Caco-2 (cell line): ENCODE results near the gene UGCG. TPM values are rescaled to one million over a fixed set of nuclear protein-coding genes. Genes with fewer than 3 reads are reported as not detected.

Source experiments
- BruUV-seq: library from RNA; stranded (reverse); fragments of 400-500 nt; replicated peaks from 2 replicates; lab custom pipeline; 2021; lab: Mats Ljungman, UMichigan
- CTCF ChIA-PET: fragments of 300-600 bp; sonication (Branson Sonifier 250); formaldehyde crosslinking; loops from one replicate; lab custom pipeline; 2022; ENCODE audit warnings: antibody characterized with exemption; lab: Charles Lee
- POLR2A ChIA-PET: fragments of 300-600 bp; sonication (Branson Sonifier 250); formaldehyde crosslinking; loops from one replicate; lab custom pipeline; 2022; ENCODE audit warnings: antibody characterized with exemption; lab: Charles Lee
- DNase-seq, 2 experiments: peaks; one replicate each; pipeline versions ENCODE4 v3.0.0 to v3.0.0-alpha.2; 2020 to 2022
- H3K27me3 ChIP-seq: replicated peaks from 2 replicates; pipeline ENCODE4 v1.6.0; 2011; ENCODE audit warnings: low read length; ENCODE audit not compliant: control insufficient read depth, insufficient read depth
- H3K36me3 ChIP-seq: 2 replicates; pipeline ENCODE4 v1.5.1; 2011; ENCODE audit warnings: low read length; ENCODE audit not compliant: control insufficient read depth, insufficient read depth
- H3K4me1 ChIP-seq: fragments of 250-450 bp; sonication (Bioruptor Pico); 2 replicates; pipeline ENCODE4 v1.5.1; 2020; ENCODE audit warnings: mild to moderate bottlenecking
- H3K4me3 ChIP-seq: 2 replicates; pipeline ENCODE4 v1.5.1; 2011; ENCODE audit warnings: low read depth, mild to moderate bottlenecking, control low read depth, low read length
- H3K9me3 ChIP-seq: fragments of 250-450 bp; sonication (Bioruptor Pico); 2 replicates; pipeline ENCODE4 v1.5.1; 2020; ENCODE audit warnings: mild to moderate bottlenecking, moderate library complexity
- H3K27ac Mint-ChIP-seq: one replicate; pipeline ENCODE4 v1.8.0; 2022; ENCODE audit warnings: mixed read lengths; ENCODE audit not compliant: unreplicated experiment
- H3K27me3 Mint-ChIP-seq: one replicate; pipeline ENCODE4 v1.8.0; 2022; ENCODE audit warnings: mixed read lengths; ENCODE audit not compliant: insufficient read depth, unreplicated experiment
- H3K36me3 Mint-ChIP-seq: one replicate; pipeline ENCODE4 v1.8.0; 2022; ENCODE audit warnings: mild to moderate bottlenecking, mixed read lengths; ENCODE audit not compliant: insufficient read depth, unreplicated experiment
- H3K4me1 Mint-ChIP-seq: one replicate; pipeline ENCODE4 v1.8.0; 2022; ENCODE audit warnings: low read depth, mixed read lengths; ENCODE audit not compliant: unreplicated experiment
- H3K4me3 Mint-ChIP-seq: one replicate; pipeline ENCODE4 v1.8.0; 2022; ENCODE audit warnings: mild to moderate bottlenecking, moderate library complexity, mixed read lengths; ENCODE audit not compliant: unreplicated experiment
- H3K9me3 Mint-ChIP-seq: one replicate; pipeline ENCODE4 v1.8.0; 2022; ENCODE audit warnings: mixed read lengths; ENCODE audit not compliant: unreplicated experiment
- intact Hi-C: fragments of 100-400 bp; cut with micrococcal nuclease; formaldehyde crosslinking; loops from one replicate; pipeline ENCODE4 v1.10.0; 2022; ENCODE audit not compliant: unreplicated experiment
- total RNA-seq: library from RNA; stranded (reverse); gene quantifications from 2 replicates; pipeline ENCODE4 v1.2.3, GENCODE V29; 2022
- TF ChIP-seq, protein P1 (sequence below), 2 experiments: fragments of 200-600 bp in 1 of 2; IDR thresholded peaks; 1 replicate in 1 of 2; 2 replicates in 1 of 2; pipeline versions ENCODE4 v1.5.1 to v1.8.0; 2011 to 2022; ENCODE audit warnings: antibody characterized with exemption in 1 of 2, control low read depth in 1 of 2, inconsistent platforms in 1 of 2, low read depth in 1 of 2, low read length in 1 of 2, mild to moderate bottlenecking in 1 of 2, moderate library complexity in 1 of 2; ENCODE audit not compliant: insufficient read depth in 1 of 2, severe bottlenecking in 1 of 2, unreplicated experiment in 1 of 2

The UGCG gene
- total RNA-seq, 1 experiment from 2014 or later = 26.7 TPM

DNA sequence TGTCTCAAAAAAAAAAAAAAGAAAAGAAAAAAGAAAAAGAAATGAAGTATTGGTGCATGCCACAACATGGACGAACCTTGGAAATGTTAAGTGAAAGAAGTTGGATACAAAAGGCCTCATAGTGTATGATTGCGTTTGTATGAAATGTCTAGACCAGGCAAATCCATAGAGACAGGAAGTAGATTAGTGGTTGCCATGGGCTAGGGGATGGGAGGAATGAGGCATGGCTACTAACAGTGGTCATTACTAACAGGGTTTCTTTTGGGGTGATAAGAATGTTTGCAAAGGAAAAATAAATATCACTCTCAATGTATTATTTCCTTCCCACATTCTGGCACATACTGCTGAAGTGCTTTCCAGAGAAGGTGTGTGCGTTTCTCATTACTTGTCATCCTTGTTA, 44.1 kb downstream of the UGCG start:
- no TSS peak for BruUV-seq
- Histone ChIP-seq H3K4me1 (no peaks in the 10 kb centered on the region), H3K27me3 (no peaks in the 10 kb centered on the region), H3K4me3 (no peak overlapping the region), H3K36me3 (no peaks in the 10 kb centered on the region), H3K9me3 (no peaks in the 10 kb centered on the region)
- TF ChIP-seq, protein P1, sequence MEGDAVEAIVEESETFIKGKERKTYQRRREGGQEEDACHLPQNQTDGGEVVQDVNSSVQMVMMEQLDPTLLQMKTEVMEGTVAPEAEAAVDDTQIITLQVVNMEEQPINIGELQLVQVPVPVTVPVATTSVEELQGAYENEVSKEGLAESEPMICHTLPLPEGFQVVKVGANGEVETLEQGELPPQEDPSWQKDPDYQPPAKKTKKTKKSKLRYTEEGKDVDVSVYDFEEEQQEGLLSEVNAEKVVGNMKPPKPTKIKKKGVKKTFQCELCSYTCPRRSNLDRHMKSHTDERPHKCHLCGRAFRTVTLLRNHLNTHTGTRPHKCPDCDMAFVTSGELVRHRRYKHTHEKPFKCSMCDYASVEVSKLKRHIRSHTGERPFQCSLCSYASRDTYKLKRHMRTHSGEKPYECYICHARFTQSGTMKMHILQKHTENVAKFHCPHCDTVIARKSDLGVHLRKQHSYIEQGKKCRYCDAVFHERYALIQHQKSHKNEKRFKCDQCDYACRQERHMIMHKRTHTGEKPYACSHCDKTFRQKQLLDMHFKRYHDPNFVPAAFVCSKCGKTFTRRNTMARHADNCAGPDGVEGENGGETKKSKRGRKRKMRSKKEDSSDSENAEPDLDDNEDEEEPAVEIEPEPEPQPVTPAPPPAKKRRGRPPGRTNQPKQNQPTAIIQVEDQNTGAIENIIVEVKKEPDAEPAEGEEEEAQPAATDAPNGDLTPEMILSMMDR (IDR thresholded peaks at IDR 0.05; ENCODE audit: insufficient read depth in 1 of 2, low read depth in 1 of 2, low read length in 1 of 2, severe bottlenecking in 1 of 2, unreplicated experiment in 1 of 2) = no peak
- no peak overlapping the region for H3K4me3 Mint-ChIP-seq
- no peak for DNase-seq
- intact Hi-C loops = no loop called here
- POLR2A ChIA-PET = no interaction called here
- no peaks in the 10 kb centered on the region for H3K27me3 Mint-ChIP-seq
- H3K36me3 Mint-ChIP-seq = peaks cover 8% of the 10 kb centered on the region
- H3K4me1 Mint-ChIP-seq = peaks cover 7% of the 10 kb centered on the region
- CTCF ChIA-PET = no interaction called here
- H3K9me3 Mint-ChIP-seq = no peaks in the 10 kb centered on the region
- H3K27ac Mint-ChIP-seq = no peak overlapping the region

DNA sequence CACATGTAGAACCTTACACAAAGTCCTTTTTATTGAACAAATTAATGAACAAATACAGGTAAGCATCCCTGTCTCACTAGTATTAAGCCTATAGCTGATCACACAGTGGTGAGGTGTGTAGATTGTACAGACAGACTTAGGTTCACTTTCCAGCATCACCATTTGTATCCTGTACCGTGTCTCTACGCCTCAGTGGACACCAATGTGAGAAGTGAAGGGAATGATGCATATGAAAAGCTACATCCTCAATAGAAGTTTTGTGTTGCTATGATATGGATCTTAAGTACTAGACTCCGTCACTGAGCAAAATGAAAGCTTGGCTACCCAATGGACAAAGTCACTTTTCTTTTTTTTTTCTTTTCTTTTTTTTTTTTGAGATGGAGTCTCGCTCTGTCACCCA, 46.6 kb downstream of the UGCG start:
- TF ChIP-seq, protein P1 (IDR thresholded peaks at IDR 0.05; ENCODE audit: insufficient read depth in 1 of 2, low read depth in 1 of 2, low read length in 1 of 2, severe bottlenecking in 1 of 2, unreplicated experiment in 1 of 2) = no peak
- no peak for DNase-seq
- BruUV-seq = no TSS peak
- no peaks in the 10 kb centered on the region for H3K36me3 Mint-ChIP-seq
- H3K27me3 ChIP-seq = no peaks in the 10 kb centered on the region
- intact Hi-C loops = no loop called here
- H3K27ac Mint-ChIP-seq = no peak overlapping the region
- POLR2A ChIA-PET = no interaction called here
- H3K4me1 Mint-ChIP-seq = peaks cover 7% of the 10 kb centered on the region
- H3K4me3 Mint-ChIP-seq = no peak overlapping the region
- no peaks in the 10 kb centered on the region for H3K4me1 ChIP-seq
- CTCF ChIA-PET = no interaction called here
- H3K27me3 Mint-ChIP-seq = no peaks in the 10 kb centered on the region
- no peaks in the 10 kb centered on the region for H3K9me3 ChIP-seq
- H3K9me3 Mint-ChIP-seq = no peaks in the 10 kb centered on the region
- no peak overlapping the region for H3K4me3 ChIP-seq
- no peaks in the 10 kb centered on the region for H3K36me3 ChIP-seq

DNA sequence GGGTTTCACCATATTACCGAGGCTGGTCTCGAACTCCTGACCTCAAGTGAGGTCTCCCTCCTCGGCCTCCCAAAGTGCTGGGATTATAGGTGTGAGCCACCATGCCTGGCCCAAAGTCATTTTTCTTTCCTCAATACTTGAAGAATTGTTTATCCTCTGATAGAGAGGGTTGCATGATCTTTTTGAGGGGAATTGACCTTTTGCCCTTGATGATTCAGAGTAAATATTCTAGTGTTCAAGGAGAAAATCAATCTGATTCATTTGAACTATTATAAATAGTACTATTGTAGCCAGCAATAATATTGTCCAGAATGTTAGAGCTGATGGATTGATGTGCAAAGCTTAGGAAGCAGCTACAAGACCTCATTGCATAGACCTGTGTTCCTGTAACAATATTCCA, 47.1 kb downstream of the UGCG start:
- no TSS peak for BruUV-seq
- CTCF ChIA-PET = no interaction called here
- DNase-seq = no peak

More for the DNA sequence above, 47.1 kb downstream of the UGCG start:
- Histone ChIP-seq H3K9me3 (no peaks in the 10 kb centered on the region), H3K4me1 (no peaks in the 10 kb centered on the region), H3K36me3 (no peaks in the 10 kb centered on the region), H3K4me3 (no peak overlapping the region), H3K27me3 (no peaks in the 10 kb centered on the region)
- peaks cover 7% of the 10 kb centered on the region for H3K4me1 Mint-ChIP-seq
- POLR2A ChIA-PET = no interaction called here
- no peaks in the 10 kb centered on the region for H3K36me3 Mint-ChIP-seq
- no peak overlapping the region for H3K27ac Mint-ChIP-seq
- intact Hi-C loops = no loop called here
- H3K27me3 Mint-ChIP-seq = no peaks in the 10 kb centered on the region
- H3K4me3 Mint-ChIP-seq = no peak overlapping the region
- H3K9me3 Mint-ChIP-seq = no peaks in the 10 kb centered on the region
- TF ChIP-seq, protein P1 (IDR thresholded peaks at IDR 0.05; ENCODE audit: insufficient read depth in 1 of 2, low read depth in 1 of 2, low read length in 1 of 2, severe bottlenecking in 1 of 2, unreplicated experiment in 1 of 2) = no peak
